Nephron (organoid): ENCODE results near the gene LDLRAD1.

Experiments used
- H3K27ac Mint-ChIP-seq, 3 experiments: 2 replicates each; pipeline ENCODE4 v1.8.0; 2020; ENCODE audit warnings: mixed read lengths in 3 of 3, mild to moderate bottlenecking in 2 of 3, moderate library complexity in 1 of 3
- H3K27me3 Mint-ChIP-seq: 2 replicates; pipeline ENCODE4 v1.8.0; 2021; ENCODE audit warnings: low read depth, mild to moderate bottlenecking, moderate library complexity, mixed read lengths
- H3K36me3 Mint-ChIP-seq: 2 replicates; pipeline ENCODE4 v1.8.0; 2020; ENCODE audit warnings: low read depth, mixed read lengths
- H3K4me1 Mint-ChIP-seq: 2 replicates; pipeline ENCODE4 v1.8.0; 2020; ENCODE audit warnings: mixed read lengths
- H3K4me3 Mint-ChIP-seq, 3 experiments: 2 replicates each; pipeline ENCODE4 v1.8.0; 2020; ENCODE audit warnings: mild to moderate bottlenecking in 3 of 3, mixed read lengths in 3 of 3, moderate library complexity in 2 of 3
- H3K9me3 Mint-ChIP-seq: 2 replicates; pipeline ENCODE4 v1.8.0; 2020; ENCODE audit warnings: mixed read lengths
- TF ChIP-seq, protein P1 (sequence below), 3 experiments: fragments of 200-600 bp; sonication (generic); IDR thresholded peaks; one replicate each; pipeline ENCODE4 v1.5.0; 2021; ENCODE audit warnings: antibody characterized with exemption in 3 of 3; ENCODE audit not compliant: unreplicated experiment in 3 of 3

The LDLRAD1 gene

DNA sequence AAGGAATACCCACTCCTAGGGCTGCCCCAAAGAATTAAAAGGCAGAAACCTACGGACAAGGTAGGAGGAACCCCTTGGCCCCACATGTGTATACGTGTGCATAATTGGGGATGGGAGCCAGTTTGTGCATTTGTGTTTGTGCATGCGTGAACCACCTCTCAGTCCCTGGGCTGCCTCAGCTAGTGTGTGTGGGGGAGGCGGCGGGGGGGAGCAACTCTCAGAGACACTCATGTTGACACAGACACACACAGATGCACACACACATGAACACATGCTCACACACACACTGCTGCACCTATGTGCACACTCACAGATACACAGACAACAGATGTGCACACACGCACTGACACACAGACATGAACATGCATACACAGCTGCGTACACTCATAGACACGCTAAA lies 5.1 kb downstream of the LDLRAD1 start:
- peaks cover 34% of the 10 kb centered on the region for H3K27me3 Mint-ChIP-seq
- H3K4me1 Mint-ChIP-seq: no peaks in the 10 kb centered on the region
- TF ChIP-seq, protein P1, sequence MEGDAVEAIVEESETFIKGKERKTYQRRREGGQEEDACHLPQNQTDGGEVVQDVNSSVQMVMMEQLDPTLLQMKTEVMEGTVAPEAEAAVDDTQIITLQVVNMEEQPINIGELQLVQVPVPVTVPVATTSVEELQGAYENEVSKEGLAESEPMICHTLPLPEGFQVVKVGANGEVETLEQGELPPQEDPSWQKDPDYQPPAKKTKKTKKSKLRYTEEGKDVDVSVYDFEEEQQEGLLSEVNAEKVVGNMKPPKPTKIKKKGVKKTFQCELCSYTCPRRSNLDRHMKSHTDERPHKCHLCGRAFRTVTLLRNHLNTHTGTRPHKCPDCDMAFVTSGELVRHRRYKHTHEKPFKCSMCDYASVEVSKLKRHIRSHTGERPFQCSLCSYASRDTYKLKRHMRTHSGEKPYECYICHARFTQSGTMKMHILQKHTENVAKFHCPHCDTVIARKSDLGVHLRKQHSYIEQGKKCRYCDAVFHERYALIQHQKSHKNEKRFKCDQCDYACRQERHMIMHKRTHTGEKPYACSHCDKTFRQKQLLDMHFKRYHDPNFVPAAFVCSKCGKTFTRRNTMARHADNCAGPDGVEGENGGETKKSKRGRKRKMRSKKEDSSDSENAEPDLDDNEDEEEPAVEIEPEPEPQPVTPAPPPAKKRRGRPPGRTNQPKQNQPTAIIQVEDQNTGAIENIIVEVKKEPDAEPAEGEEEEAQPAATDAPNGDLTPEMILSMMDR (IDR thresholded peaks at IDR 0.05; ENCODE audit: unreplicated experiment in 3 of 3): no peak
- no peaks in the 10 kb centered on the region for H3K36me3 Mint-ChIP-seq
- H3K27ac Mint-ChIP-seq: peak overlapping the region in 1 of 3 experiments; percentile 8
- H3K4me3 Mint-ChIP-seq: no peak overlapping the region
- H3K9me3 Mint-ChIP-seq: no peaks in the 10 kb centered on the region

DNA sequence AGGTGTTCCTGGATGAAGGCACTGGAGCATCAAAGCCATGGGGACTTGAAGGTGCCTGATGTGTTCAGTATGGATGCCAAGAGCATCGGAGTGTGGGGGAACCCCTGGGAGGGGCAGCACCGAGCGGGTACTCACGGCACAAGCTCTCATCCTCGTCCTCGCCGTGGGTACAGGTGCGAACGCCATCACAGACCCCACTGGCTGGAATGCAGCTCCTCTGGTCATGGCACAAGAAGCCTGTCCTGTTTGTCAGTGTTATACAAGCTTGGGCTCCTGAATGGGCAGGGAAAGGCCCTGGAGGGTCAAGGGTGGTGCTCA lies 6.0 kb downstream of the LDLRAD1 start:
- H3K4me1 Mint-ChIP-seq: no peaks in the 10 kb centered on the region
- H3K4me3 Mint-ChIP-seq: no peak overlapping the region
- no peaks in the 10 kb centered on the region for H3K9me3 Mint-ChIP-seq
- TF ChIP-seq, protein P1 (IDR thresholded peaks at IDR 0.05; ENCODE audit: unreplicated experiment in 3 of 3): no peak
- H3K36me3 Mint-ChIP-seq: no peaks in the 10 kb centered on the region
- H3K27me3 Mint-ChIP-seq: peaks cover 32% of the 10 kb centered on the region
- H3K27ac Mint-ChIP-seq: no peak overlapping the region

GRCh38 chr1:54011316-54012007 lies 6.5 kb downstream of the LDLRAD1 start:
- Mint-ChIP-seq H3K4me1 (no peaks in the 10 kb centered on the region), H3K27ac (no peak overlapping the region), H3K36me3 (no peaks in the 10 kb centered on the region), H3K4me3 (no peak overlapping the region), H3K9me3 (no peaks in the 10 kb centered on the region), H3K27me3 (peaks cover 30% of the 10 kb centered on the region)
- TF ChIP-seq, protein P1 (IDR thresholded peaks at IDR 0.05; ENCODE audit: unreplicated experiment in 3 of 3): no peak

DNA sequence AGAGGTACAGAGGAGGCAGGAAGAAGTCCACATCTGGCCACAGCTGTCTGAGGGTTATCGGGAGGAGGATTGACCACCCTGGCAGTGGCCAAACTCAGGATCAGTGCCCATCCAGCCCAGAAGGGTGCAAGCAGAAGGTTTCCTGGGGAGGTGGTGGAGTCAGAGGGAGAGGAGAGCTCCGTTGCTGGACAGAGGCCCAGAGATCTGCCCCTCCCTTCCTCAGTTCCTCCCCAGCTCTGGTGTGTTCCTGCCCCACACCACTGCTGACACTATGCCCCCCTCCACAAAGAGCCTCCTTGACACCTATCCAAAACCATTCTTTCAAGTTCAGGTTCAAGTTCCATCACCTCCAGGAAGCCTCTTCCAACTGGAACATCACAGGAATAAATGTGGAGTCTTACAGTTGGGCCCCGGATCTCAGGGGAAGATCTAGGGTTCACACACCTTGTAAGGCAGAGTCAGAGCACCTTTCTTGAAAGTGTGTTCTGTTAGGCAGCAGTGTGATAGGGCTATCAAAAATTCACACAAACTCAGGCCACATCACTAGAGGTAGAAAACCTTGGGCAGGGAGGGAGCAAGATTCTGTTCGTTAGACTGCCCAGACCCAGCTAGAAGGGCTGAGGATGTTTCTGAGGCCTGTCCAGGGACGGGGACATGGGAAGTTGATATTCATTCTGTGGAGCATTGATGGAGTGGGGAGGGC lies 7.4 kb downstream of the LDLRAD1 start:
- Mint-ChIP-seq H3K4me1 (no peaks in the 10 kb centered on the region), H3K27ac (no peak overlapping the region), H3K4me3 (no peak overlapping the region), H3K27me3 (peaks cover 30% of the 10 kb centered on the region), H3K9me3 (no peaks in the 10 kb centered on the region), H3K36me3 (no peaks in the 10 kb centered on the region)
- TF ChIP-seq, protein P1 (IDR thresholded peaks at IDR 0.05; ENCODE audit: unreplicated experiment in 3 of 3): no peak

- H3K4me3 Mint-ChIP-seq: no peak overlapping the region
- H3K27me3 Mint-ChIP-seq: peaks cover 30% of the 10 kb centered on the region
- H3K36me3 Mint-ChIP-seq: no peaks in the 10 kb centered on the region
- H3K9me3 Mint-ChIP-seq: no peaks in the 10 kb centered on the region
- TF ChIP-seq, protein P1 (IDR thresholded peaks at IDR 0.05; ENCODE audit: unreplicated experiment in 3 of 3): no peak
- no peak overlapping the region for H3K27ac Mint-ChIP-seq
- H3K4me1 Mint-ChIP-seq: no peaks in the 10 kb centered on the region
These were observed 8.6 kb downstream of the LDLRAD1 start for GRCh38 chr1:54009406-54009805.

GRCh38 chr1:54008876-54009275 lies 9.1 kb downstream of the LDLRAD1 start:
- no peaks in the 10 kb centered on the region for H3K36me3 Mint-ChIP-seq

More at GRCh38 chr1:54008876-54009275, 9.1 kb downstream of the LDLRAD1 start:
- Mint-ChIP-seq H3K9me3 (no peaks in the 10 kb centered on the region), H3K27ac (no peak overlapping the region), H3K27me3 (peaks cover 30% of the 10 kb centered on the region), H3K4me1 (no peaks in the 10 kb centered on the region), H3K4me3 (no peak overlapping the region)
- TF ChIP-seq, protein P1 (IDR thresholded peaks at IDR 0.05; ENCODE audit: unreplicated experiment in 3 of 3): no peak
